Liver (tissue), 9 donors: ENCODE measurements around the gene CD300LG. TPM values are rescaled to one million over a fixed set of nuclear protein-coding genes. Genes with fewer than 3 reads are reported as not detected.
A peak's percentile ranks its signal among the peaks of the same experiment; 100 is the strongest.

Experiments used
- DNase-seq: peaks from one replicate; pipeline ENCODE4 v3.0.0-alpha.2; 2017; ENCODE audit warnings: low spot score
- H3K27ac ChIP-seq, 2 donors: one replicate each; pipeline ENCODE4 v1.7.0; 2013; ENCODE audit warnings: inconsistent platforms in 2 of 2, low read length in 2 of 2, control low read depth in 1 of 2, low read depth in 1 of 2, mild to moderate bottlenecking in 1 of 2
- H3K27me3 ChIP-seq, 4 donors: one replicate each; pipeline versions ENCODE4 v1.6.1 to v1.7.0; 2013; ENCODE audit warnings: low read length in 3 of 4, inconsistent platforms in 1 of 4, mild to moderate bottlenecking in 1 of 4, moderate library complexity in 1 of 4; ENCODE audit not compliant: control insufficient read depth in 4 of 4, insufficient read depth in 4 of 4
- H3K36me3 ChIP-seq, 4 donors: one replicate each; pipeline versions ENCODE4 v1.6.1 to v1.7.0; 2013; ENCODE audit warnings: low read length in 3 of 4, mild to moderate bottlenecking in 3 of 4, low read depth in 1 of 4, moderate library complexity in 1 of 4; ENCODE audit not compliant: control insufficient read depth in 4 of 4, insufficient read depth in 3 of 4
- H3K4me1 ChIP-seq, 4 donors: one replicate each; pipeline versions ENCODE4 v1.6.1 to v1.7.0; 2013; ENCODE audit warnings: low read length in 3 of 4, mild to moderate bottlenecking in 3 of 4, moderate library complexity in 1 of 4; ENCODE audit not compliant: control insufficient read depth in 4 of 4, insufficient read depth in 4 of 4
- H3K4me3 ChIP-seq, 3 donors: one replicate each; pipeline versions ENCODE4 v1.6.1 to v1.7.0; 2013; ENCODE audit warnings: low read length in 3 of 3, control low read depth in 1 of 3, low read depth in 1 of 3, mild to moderate bottlenecking in 1 of 3
- H3K9ac ChIP-seq, 2 donors: one replicate each; pipeline ENCODE4 v1.7.0; 2013; ENCODE audit warnings: low read length in 2 of 2, mild to moderate bottlenecking in 2 of 2, moderate library complexity in 2 of 2, control low read depth in 1 of 2, low read depth in 1 of 2
- H3K9me3 ChIP-seq, 4 donors: one replicate each; pipeline versions ENCODE4 v1.6.1 to v1.7.0; 2013; ENCODE audit warnings: low read length in 3 of 4; ENCODE audit not compliant: control insufficient read depth in 4 of 4
- ATF3 ChIP-seq: IDR thresholded peaks from 2 replicates; pipeline ENCODE4 v1.6.1; 2016; ENCODE audit warnings: antibody characterized with exemption
- CTCF ChIP-seq: fragments of 150-350 bp; IDR thresholded peaks from 2 replicates; pipeline ENCODE4 v1.5.1; 2017; ENCODE audit warnings: improper control_type of control experiment, low read depth, low read length; ENCODE audit not compliant: missing input control
- EGR1 ChIP-seq, 2 donors: IDR thresholded peaks; 2 replicates each; pipeline ENCODE4 v1.6.1; 2016 to 2018; ENCODE audit warnings: antibody characterized with exemption in 2 of 2, low read depth in 2 of 2
- FOXA2 ChIP-seq: IDR thresholded peaks from 2 replicates; pipeline ENCODE4 v1.6.1; 2016; ENCODE audit warnings: antibody characterized with exemption
- GABPA ChIP-seq, 2 donors: IDR thresholded peaks in 1 of 2; conservative IDR thresholded peaks in 1 of 2; 2 replicates each; pipeline ENCODE4 v1.6.1; 2016; ENCODE audit warnings: antibody characterized with exemption in 2 of 2, mild to moderate bottlenecking in 1 of 2, moderate library complexity in 1 of 2
- HNF4A ChIP-seq, 2 donors: conservative IDR thresholded peaks; 2 replicates each; pipeline ENCODE4 v1.6.1; 2016; ENCODE audit warnings: antibody characterized with exemption in 2 of 2, mild to moderate bottlenecking in 2 of 2
- HNF4G ChIP-seq: IDR thresholded peaks from 2 replicates; pipeline ENCODE4 v1.6.1; 2016; ENCODE audit warnings: antibody characterized with exemption
- JUND ChIP-seq, 2 donors: IDR thresholded peaks; 2 replicates each; pipeline ENCODE4 v1.6.1; 2016; ENCODE audit warnings: antibody characterized with exemption in 2 of 2
- MAX ChIP-seq: IDR thresholded peaks from 2 replicates; pipeline ENCODE4 v1.6.1; 2016; ENCODE audit warnings: antibody characterized with exemption
- NR2F2 ChIP-seq: IDR thresholded peaks from 2 replicates; pipeline ENCODE4 v1.6.1; 2016; ENCODE audit warnings: antibody characterized with exemption
- RAD21 ChIP-seq, 2 donors: IDR thresholded peaks; 2 replicates each; pipeline ENCODE4 v1.6.1; 2016; ENCODE audit warnings: antibody characterized with exemption in 2 of 2, mild to moderate bottlenecking in 2 of 2
- REST ChIP-seq: IDR thresholded peaks from 2 replicates; pipeline ENCODE4 v1.6.1; 2016; ENCODE audit warnings: antibody characterized with exemption, mild to moderate bottlenecking
- WGBS: extraction: QIAGEN DNeasy Blood & Tissue Kit; methylation state at CpG from one replicate; pipeline ENCODE4 v1.1.7; 2013; 5-methylcytosine and 5-hydroxymethylcytosine counted together
- polyA plus RNA-seq, 2 donors: library from polyadenylated mRNA; stranded (reverse) in 1 of 2; unstranded in 1 of 2; fragments of 200-250 nt in 1 of 2; fragments of >200 nt in 1 of 2; fragmentation: Nextera tagmentation in 1 of 2; extraction: Ambion mirVana in 1 of 2; gene quantifications; one replicate each; pipeline versions ENCODE4 v1.2.1 to v1.2.3, GENCODE V29; 2013 to 2015
- total RNA-seq, 2 donors: library from RNA; depleted of rRNA; stranded (reverse); fragments of >200 nt; gene quantifications; one replicate each; pipeline ENCODE4 v1.2.3, GENCODE V29; 2014
- donor health status: healthy.
- donor health status: healthy.
- donor health status: healthy.
- donor health status: healthy.
- donor health status: healthy.

Gene CD300LG
- total and polyA plus RNA-seq, 4 donors = 0.14 to 0.58 (median 0.20) TPM

GRCh38 chr17:43877451-43878155 lies 30.6 kb downstream of the CD300LG start:
- Histone ChIP-seq H3K36me3 (no peaks in the 10 kb centered on the region), H3K4me1 (no peaks in the 10 kb centered on the region), H3K4me3 (no peak overlapping the region), H3K9me3 (no peaks in the 10 kb centered on the region), H3K27ac (no peak overlapping the region), H3K9ac (no peak overlapping the region), H3K27me3 (no peaks in the 10 kb centered on the region)
- no peak for TF ChIP-seq FOXA2
- no peak for DNase-seq
- 88% methylated on average over 10 of the region's 10 CpGs for WGBS

GRCh38 chr17:43878260-43879175 lies 31.5 kb downstream of the CD300LG start:
- Histone ChIP-seq H3K4me3 (no peak overlapping the region), H3K4me1 (no peaks in the 10 kb centered on the region), H3K27ac (no peak overlapping the region), H3K27me3 (no peaks in the 10 kb centered on the region), H3K36me3 (no peaks in the 10 kb centered on the region), H3K9ac (no peak overlapping the region), H3K9me3 (no peaks in the 10 kb centered on the region)
- 16% methylated on average over 13 of the region's 13 CpGs for WGBS
- DNase-seq = peak; percentile 80
- TF ChIP-seq FOXA2 (no peak), CTCF (peak; percentile 91), RAD21 (IDR thresholded peaks at IDR 0.05) (peak; percentile 73 to 80), EGR1 (IDR thresholded peaks at IDR 0.05; ENCODE audit: low read depth in 2 of 2) (no peak), GABPA (IDR thresholded peaks at IDR 0.05 in 1 of 2, conservative IDR thresholded peaks at IDR 0.05 in 1 of 2) (no peak), JUND (IDR thresholded peaks at IDR 0.05) (no peak), ATF3 (no peak)

GRCh38 chr17:43879723-43880419 lies 32.9 kb downstream of the CD300LG start:
- no peaks in the 10 kb centered on the region for H3K9me3 ChIP-seq
- no peak overlapping the region for H3K4me3 ChIP-seq
- no peaks in the 10 kb centered on the region for H3K36me3 ChIP-seq
- no peaks in the 10 kb centered on the region for H3K4me1 ChIP-seq
- H3K27me3 ChIP-seq = no peaks in the 10 kb centered on the region
- no peak overlapping the region for H3K9ac ChIP-seq
- no peak for DNase-seq
- 83% methylated on average over 20 of the region's 20 CpGs for WGBS
- H3K27ac ChIP-seq = no peak overlapping the region
- TF ChIP-seq REST = no peak
- TF ChIP-seq MAX = no peak
- no peak for TF ChIP-seq GABPA (IDR thresholded peaks at IDR 0.05 in 1 of 2, conservative IDR thresholded peaks at IDR 0.05 in 1 of 2)
- TF ChIP-seq RAD21 (IDR thresholded peaks at IDR 0.05) = no peak
- TF ChIP-seq HNF4A (conservative IDR thresholded peaks at IDR 0.05) = no peak
- TF ChIP-seq CTCF = no peak
- TF ChIP-seq HNF4G = no peak
- no peak for TF ChIP-seq ATF3
- TF ChIP-seq JUND (IDR thresholded peaks at IDR 0.05) = no peak
- TF ChIP-seq NR2F2 = no peak
